Prostate gland (tissue), 2 donors: ENCODE results near the gene PIK3C3. TPM values are rescaled to one million over a fixed set of nuclear protein-coding genes. Genes with fewer than 3 reads are reported as not detected.

ENCODE experiments used
- DNase-seq: peaks from one replicate; pipeline ENCODE4 v3.0.0-alpha.2; 2019; ENCODE audit warnings: low spot score
- H3K27ac ChIP-seq, 2 donors: fragments of 200-600 bp; sonication (generic); 2 replicates each; pipeline ENCODE4 v1.5.1; 2017 to 2019
- H3K27me3 ChIP-seq: fragments of 200-600 bp; sonication (generic); replicated peaks from 2 replicates; pipeline ENCODE4 v1.5.1; 2019; ENCODE audit not compliant: insufficient read depth
- H3K36me3 ChIP-seq, 2 donors: fragments of 200-600 bp; sonication (generic); 1 replicate in 1 of 2; 2 replicates in 1 of 2; pipeline versions ENCODE4 v1.5.1 to v1.8.1; 2017 to 2019
- H3K4me1 ChIP-seq: fragments of 200-600 bp; sonication (generic); replicated peaks from 2 replicates; pipeline ENCODE4 v1.5.1; 2019
- H3K4me3 ChIP-seq, 2 donors: fragments of 200-600 bp; sonication (generic); 2 replicates each; pipeline ENCODE4 v1.5.1; 2017 to 2019
- H3K9me3 ChIP-seq: fragments of 200-600 bp; sonication (generic); 2 replicates; pipeline ENCODE4 v1.5.1; 2017
- POLR2A ChIP-seq: fragments of 450-650 bp; IDR thresholded peaks from one replicate; pipeline ENCODE4 v1.6.1; 2016; ENCODE audit warnings: antibody characterized with exemption, mild to moderate bottlenecking
- POLR2AphosphoS5 ChIP-seq: sonication (generic); formaldehyde crosslinking; IDR thresholded peaks from one replicate; pipeline ENCODE4 v1.6.1; 2017; ENCODE audit warnings: antibody characterized with exemption
- WGBS: methylation state at CpG from one replicate; pipeline ENCODE4 v1.1.5; 2018; 5-methylcytosine and 5-hydroxymethylcytosine counted together
- intact Hi-C: fragments of 100-400 bp; cut with DNase I; formaldehyde crosslinking; loops from one replicate; pipeline ENCODE4 v1.14.2; 2022
- total RNA-seq, 2 donors: library from RNA; depleted of rRNA; stranded (reverse); fragments of >200 nt; gene quantifications; one replicate each; pipeline ENCODE4 v1.1.0, GENCODE V29; 2016
- TF ChIP-seq, protein P1 (sequence below), 4 experiments: fragments of 200-600 bp in 2 of 4; fragments of 450-650 bp in 2 of 4; sonication (generic) in 2 of 4; IDR thresholded peaks; 1 replicate in 3 of 4; 2 replicates in 1 of 4; pipeline ENCODE4 v1.5.1; 2016 to 2019; ENCODE audit warnings: antibody characterized with exemption in 4 of 4, mild to moderate bottlenecking in 2 of 4, moderate library complexity in 2 of 4

The PIK3C3 gene
- total RNA-seq, 2 donors from 2014 or later, result 42.8 to 48.1 TPM

DNA sequence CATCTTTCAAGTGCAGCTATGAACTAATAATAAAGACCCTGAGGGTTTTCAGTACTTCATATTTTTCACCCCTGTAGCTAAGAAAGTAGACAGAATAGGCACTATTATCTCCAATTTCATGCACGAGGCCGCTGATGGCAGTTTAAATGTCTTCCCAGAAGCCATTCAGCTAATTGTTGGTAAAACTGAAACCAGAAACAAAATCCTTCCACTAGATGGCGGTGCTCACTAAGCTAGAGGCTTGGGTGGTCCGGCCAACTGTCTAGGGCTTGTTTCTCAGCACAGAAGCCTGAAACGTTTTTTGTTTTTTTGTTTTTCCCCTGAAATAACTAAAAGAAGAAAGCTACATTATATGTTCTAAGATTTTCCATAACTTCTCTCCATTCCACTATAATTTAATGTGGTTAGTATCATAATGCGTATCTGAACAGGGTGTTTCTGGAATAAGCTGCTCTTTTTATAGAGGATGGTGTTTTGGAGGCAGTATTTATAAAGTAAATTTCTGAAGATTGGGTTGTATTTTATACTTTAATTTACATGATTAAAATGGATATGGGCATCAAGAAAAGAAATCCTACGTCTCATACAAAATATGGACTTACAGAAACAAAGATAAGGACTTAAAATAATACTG, 159.4 kb downstream of the PIK3C3 start:
- intact Hi-C loops, result loop anchor here (5.0 to 10.0 kb wide), 2 partner anchors 160 to 1158 kb away; no protein-coding TSS in a partner anchor
- H3K9me3 ChIP-seq, result no peaks in the 10 kb centered on the region
- H3K4me1 ChIP-seq, result no peaks in the 10 kb centered on the region
- TF ChIP-seq, protein P1, sequence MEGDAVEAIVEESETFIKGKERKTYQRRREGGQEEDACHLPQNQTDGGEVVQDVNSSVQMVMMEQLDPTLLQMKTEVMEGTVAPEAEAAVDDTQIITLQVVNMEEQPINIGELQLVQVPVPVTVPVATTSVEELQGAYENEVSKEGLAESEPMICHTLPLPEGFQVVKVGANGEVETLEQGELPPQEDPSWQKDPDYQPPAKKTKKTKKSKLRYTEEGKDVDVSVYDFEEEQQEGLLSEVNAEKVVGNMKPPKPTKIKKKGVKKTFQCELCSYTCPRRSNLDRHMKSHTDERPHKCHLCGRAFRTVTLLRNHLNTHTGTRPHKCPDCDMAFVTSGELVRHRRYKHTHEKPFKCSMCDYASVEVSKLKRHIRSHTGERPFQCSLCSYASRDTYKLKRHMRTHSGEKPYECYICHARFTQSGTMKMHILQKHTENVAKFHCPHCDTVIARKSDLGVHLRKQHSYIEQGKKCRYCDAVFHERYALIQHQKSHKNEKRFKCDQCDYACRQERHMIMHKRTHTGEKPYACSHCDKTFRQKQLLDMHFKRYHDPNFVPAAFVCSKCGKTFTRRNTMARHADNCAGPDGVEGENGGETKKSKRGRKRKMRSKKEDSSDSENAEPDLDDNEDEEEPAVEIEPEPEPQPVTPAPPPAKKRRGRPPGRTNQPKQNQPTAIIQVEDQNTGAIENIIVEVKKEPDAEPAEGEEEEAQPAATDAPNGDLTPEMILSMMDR (IDR thresholded peaks at IDR 0.05), result peak; percentile 64 to 84 (median 75)
- TF ChIP-seq POLR2A, result no peak
- TF ChIP-seq POLR2AphosphoS5, result no peak
- no peaks in the 10 kb centered on the region for H3K27me3 ChIP-seq
- no peaks in the 10 kb centered on the region for H3K36me3 ChIP-seq
- WGBS, result 18% methylated on average over 7 of the region's 7 CpGs
- H3K4me3 ChIP-seq, result no peak overlapping the region
- DNase-seq, result peak; percentile 56
- H3K27ac ChIP-seq, result no peak overlapping the region

DNA sequence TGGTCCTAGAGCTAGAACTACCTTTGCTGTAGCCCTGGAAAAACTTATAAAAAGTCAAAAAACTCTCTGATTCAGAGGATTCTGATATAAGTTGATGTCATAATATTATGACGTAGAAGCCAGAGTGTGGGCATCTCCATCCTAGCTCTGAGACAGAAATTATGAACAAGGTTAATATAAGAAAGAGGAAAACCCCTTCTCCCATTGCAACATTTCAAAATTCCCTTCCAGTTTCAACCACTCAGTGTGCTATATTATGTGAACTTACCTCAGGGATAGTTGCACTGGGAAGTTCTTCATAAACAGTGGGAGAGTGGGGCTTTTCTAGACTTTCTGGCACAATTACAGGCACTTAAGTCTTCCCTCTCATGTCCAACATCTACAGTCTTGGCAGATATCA, 171.6 kb downstream of the PIK3C3 start:
- DNase-seq, result no peak
- no peak overlapping the region for H3K27ac ChIP-seq
- intact Hi-C loops, result no loop called here
- no peaks in the 10 kb centered on the region for H3K27me3 ChIP-seq
- H3K9me3 ChIP-seq, result no peaks in the 10 kb centered on the region
- 90% methylated on average over 1 of the region's 1 CpG for WGBS
- no peak overlapping the region for H3K4me3 ChIP-seq
- no peaks in the 10 kb centered on the region for H3K4me1 ChIP-seq
- no peaks in the 10 kb centered on the region for H3K36me3 ChIP-seq
- no peak for TF ChIP-seq POLR2A
- TF ChIP-seq, protein P1 (IDR thresholded peaks at IDR 0.05), result no peak
- no peak for TF ChIP-seq POLR2AphosphoS5

DNA sequence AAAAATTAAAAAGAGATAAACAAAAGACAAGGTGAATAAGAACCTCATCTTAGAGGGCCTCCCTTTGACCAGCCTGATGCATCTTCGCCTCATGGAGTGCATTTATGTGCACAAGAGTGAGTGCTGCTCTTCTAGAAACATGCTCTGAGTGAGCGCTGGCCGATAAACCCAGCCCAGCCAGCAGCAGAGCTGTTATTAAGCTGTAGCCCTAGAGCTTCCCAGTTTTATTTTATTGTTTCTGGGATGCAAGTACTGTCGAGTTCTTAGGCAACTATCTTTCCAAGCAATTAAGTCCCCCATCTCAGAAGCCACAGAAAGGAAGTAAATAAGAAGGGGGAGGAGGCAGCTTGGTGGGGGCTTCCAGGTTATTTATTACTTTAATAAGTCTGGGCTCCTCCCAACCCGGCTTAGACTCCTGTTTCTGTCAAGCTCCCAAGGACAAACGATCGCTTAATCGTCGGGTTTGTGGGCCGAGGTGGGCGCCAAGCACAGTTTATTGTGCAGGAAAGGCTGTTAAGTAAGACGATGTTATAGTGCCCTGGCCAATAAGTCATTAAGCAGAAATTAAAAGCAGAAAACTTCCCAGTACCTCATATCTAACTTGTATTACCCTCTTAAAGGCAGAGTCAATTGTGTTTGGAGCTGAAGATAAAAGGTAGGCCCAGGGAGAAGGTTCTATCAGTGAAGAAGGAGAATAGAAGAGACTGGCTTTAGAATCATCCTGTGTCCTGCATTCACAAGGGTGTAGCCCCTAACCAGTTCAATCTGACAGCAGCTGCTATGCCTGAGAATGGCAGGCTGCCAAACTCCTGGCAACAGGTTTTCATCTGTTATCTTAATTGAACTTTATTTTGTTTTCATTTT, 176.3 kb downstream of the PIK3C3 start:
- no peaks in the 10 kb centered on the region for H3K27me3 ChIP-seq
- 21% methylated on average over 12 of the region's 12 CpGs for WGBS
- no peak overlapping the region for H3K27ac ChIP-seq
- H3K36me3 ChIP-seq, result no peaks in the 10 kb centered on the region
- intact Hi-C loops, result no loop called here
- DNase-seq, result no peak
- no peak overlapping the region for H3K4me3 ChIP-seq
- TF ChIP-seq POLR2A (no peak), POLR2AphosphoS5 (no peak)
- TF ChIP-seq, protein P1 (IDR thresholded peaks at IDR 0.05), result no peak
- H3K9me3 ChIP-seq, result no peaks in the 10 kb centered on the region
- H3K4me1 ChIP-seq, result no peaks in the 10 kb centered on the region

DNA sequence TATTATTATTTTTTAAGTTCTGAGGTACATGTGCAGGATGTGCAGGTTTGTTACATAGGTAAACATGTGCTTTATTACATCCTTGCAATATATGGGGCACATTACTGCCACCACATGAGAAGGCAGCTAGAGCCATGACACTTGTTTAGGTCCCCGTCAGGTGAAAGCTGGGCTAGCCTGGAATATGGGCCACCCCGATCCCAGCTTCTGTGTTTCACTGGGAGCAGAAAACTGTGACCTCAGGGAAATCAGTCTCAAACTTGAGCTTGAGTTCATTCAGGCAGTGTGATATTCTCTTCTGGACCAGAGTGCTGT, 176.9 kb downstream of the PIK3C3 start:
- H3K27ac ChIP-seq, result no peak overlapping the region
- 71% methylated on average over 2 of the region's 2 CpGs for WGBS

More for the DNA sequence above, 176.9 kb downstream of the PIK3C3 start:
- Histone ChIP-seq H3K4me1 (no peaks in the 10 kb centered on the region), H3K4me3 (no peak overlapping the region), H3K9me3 (no peaks in the 10 kb centered on the region), H3K36me3 (no peaks in the 10 kb centered on the region), H3K27me3 (no peaks in the 10 kb centered on the region)
- TF ChIP-seq, protein P1 (IDR thresholded peaks at IDR 0.05), result no peak
- TF ChIP-seq POLR2A (no peak), POLR2AphosphoS5 (no peak)
- intact Hi-C loops, result no loop called here
- DNase-seq, result no peak
